Occipital lobe (tissue), 2 donors: ENCODE data around the gene SLC5A5. TPM values are rescaled to one million over a fixed set of nuclear protein-coding genes. Genes with fewer than 3 reads are reported as not detected.
A peak's percentile ranks its signal among the peaks of the same experiment; 100 is the strongest.

Experiments used
- DNase-seq: peaks from one replicate; lab custom pipeline; 2025; lab: John Stamatoyannopoulos, UW
- total RNA-seq: library from RNA; depleted of rRNA; stranded (reverse); fragments of >200 nt; gene quantifications from one replicate; pipeline ENCODE4 v1.2.3, GENCODE V29; 2014

SLC5A5 gene
- 1.9 TPM for total RNA-seq

DNA sequence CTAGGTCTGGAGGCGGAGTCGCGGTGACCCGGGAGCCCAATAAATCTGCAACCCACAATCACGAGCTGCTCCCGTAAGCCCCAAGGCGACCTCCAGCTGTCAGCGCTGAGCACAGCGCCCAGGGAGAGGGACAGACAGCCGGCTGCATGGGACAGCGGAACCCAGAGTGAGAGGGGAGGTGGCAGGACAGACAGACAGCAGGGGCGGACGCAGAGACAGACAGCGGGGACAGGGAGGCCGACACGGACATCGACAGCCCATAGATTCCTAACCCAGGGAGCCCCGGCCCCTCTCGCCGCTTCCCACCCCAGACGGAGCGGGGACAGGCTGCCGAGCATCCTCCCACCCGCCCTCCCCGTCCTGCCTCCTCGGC is at the start of gene SLC5A5:
TSS of gene SLC5A5 (plus strand) at position 68 of the 373 bp plus-strand sequence. CDS start 375 bp downstream, outside the sequence.
- DNase-seq = no peak

DNA sequence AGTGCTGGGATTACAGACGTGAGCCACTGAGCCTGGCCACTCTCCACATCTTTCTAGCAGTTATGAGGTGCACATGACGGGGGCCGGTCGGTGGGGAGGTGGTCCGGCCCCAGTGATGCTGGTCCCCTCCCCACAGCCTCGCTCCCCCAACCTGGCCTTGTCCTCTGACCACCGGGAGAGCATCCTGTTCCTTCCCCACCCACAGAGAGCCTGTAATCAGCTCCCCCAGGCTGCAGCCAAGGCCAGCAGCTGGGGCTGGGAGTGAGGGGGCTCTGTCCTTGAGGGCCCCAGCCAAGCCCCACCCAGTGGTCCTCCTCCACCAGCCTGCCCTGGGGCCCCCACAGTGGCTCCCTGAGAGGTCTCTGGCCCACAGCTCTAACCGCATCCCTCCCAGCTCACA is 47.4 kb upstream of the SLC5A5 start:
- DNase-seq = no peak

DNA sequence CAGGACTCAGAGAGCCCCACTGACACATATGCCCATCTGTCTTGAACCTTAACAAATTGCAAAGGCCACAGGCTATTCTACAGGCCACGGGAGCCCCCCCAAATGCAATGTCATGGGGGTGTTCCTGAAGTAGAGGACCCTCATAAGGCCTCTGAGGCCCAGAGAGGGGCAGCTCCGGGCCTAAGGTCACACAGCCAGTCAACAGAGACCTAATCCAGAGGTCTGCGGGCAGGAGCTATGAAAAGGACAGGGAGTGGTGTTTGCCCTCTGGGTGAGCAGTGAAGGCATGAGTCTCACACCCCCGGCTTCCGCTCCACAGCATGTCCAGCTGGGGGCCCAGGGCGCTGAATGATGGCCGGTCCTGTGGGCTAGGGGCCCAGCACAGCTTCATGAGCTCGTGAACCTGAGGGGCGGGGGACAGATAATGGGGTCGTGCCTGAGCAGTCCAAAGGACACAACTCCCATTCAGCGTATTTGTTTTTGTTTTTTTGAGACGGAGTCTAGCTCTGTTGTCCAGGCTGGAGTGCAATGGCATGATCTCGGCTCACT is 45.2 kb upstream of the SLC5A5 start:
- no peak for DNase-seq

DNA sequence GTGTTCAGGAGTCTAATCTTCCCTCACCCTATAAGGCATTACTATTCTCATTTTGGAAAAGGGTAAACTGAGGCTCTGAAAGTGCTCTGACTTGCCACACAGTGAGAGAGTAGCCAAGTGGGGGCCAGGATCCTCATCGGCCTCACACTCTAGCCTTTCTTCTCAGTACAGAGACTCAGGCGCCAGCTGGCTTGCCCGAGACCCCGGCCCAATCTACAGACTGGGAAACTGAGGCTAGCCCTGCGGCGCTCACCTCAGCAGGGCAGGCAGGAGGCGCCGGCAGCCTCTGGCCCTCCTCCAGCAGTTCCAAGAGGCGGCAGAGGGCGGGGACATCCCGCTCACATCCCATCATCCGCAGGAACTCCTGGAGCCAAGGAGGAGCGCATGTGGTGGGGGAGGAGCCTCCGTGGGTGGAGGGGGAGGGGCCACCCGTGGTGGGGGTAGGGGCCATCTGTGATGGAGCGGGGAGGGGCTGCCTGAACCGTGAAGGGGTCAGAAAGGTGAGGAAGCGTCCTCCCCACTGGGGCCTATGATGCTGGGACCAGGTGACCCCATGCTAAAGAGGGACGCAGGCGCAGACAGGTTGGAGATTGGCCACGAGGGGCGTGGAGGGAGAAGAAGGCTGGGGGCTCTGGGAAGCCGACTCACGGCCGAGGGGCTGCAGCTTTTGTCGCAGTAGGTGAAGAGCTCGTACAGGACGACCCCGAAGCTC is 41.7 kb upstream of the SLC5A5 start:
- peak; percentile 32 for DNase-seq

DNA sequence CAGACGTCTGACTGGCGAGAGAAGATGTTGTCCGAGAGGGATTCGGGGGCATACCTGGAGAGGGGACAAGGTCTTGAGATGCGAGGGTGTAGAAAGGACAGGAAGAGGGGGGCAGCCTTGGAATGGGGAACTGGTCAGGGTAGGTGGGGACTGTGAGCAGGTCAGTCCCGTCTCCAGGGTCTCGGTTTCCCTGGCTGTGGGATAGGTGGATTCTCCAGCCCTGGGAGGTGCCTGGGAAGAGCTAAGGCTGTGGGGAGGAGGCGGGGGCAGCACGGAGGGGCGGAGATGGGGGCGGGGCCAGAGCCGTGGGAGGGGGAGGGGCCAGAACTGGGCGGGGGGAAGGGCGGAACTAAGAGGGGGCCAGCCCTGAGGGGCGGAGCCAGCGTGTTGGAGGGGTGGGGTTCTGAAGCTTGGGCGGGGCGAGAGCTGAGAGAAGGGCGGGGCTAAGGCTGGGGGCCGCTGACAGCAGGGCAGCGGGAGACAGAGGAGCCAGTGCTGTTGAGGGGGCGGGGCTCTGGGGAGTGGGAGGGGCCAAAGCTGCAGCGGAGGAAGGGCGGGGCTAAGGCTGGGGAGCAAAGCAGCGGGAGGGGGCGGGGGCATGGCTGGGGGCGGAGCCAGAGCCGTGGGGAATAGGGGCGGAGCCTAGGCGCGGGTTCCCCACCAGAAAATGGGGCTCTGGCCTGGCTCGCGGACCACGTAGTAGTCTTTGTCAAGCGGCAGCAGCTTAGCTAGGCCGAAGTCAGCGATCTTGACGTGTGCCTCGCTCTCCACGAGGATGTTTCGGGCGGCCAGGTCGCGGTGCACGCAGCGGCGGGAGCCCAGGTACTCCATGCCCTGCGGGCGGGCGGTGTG is 41.0 kb upstream of the SLC5A5 start:
- DNase-seq = peak; percentile 93

DNA sequence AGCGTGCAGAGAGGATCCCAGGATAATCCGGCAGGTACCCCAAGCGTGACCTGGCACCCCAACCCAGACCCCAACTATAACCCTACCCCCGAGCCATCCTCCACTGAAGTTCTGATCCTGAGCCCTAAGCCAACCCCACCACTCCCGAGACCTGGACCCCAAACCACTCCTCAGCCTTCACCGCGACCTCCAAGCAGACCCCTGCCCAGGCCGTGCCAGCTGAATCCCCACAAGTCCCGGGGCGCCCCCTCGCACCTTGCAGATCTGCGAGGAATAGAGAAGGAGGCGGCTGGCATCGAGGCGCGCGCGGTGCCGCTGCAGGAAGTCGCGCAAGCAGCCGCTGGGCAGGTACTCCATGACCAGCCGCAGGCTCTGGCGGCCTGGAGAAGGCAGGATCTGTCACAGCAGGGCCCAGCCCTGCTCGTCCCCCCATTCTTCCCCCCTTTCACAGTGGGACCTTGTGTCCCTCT is 40.3 kb upstream of the SLC5A5 start:
- DNase-seq = no peak

DNA sequence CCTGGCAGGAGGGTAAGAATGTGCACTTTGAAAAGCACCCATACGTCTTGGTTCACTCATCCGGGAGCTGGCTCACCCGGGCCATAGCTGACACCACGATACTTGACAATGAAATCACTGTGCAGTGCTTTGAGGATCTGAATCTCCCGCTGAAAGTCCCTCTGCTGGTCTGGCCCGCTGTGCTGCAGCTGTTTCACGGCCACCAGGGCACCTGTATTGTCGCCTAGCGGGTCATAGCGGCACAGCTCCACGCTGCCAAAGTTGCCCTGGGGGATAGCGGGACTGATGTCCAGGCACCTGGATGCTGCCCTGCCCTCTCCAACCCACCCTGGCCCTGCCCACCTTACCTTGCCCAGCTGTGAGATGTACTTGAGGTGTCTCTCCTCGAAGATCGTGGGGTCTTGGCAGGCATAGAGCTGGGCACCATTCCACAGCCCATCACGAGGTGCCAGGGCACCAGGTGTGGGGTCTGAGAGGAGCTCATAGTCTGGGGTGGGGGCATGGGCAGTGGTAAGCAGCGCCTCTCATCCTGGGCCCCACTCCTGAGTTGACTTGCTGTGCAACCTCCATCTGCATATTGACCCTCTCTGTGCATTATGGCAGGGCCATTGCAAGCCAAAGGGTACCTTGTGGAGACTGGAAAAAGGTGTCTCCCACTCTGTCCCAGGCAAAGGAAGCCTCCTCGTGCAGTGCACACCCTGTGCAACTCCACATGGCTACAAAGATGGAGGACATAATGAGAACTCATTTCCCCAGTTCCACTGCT is 39.1 kb upstream of the SLC5A5 start:
- no peak for DNase-seq

DNA sequence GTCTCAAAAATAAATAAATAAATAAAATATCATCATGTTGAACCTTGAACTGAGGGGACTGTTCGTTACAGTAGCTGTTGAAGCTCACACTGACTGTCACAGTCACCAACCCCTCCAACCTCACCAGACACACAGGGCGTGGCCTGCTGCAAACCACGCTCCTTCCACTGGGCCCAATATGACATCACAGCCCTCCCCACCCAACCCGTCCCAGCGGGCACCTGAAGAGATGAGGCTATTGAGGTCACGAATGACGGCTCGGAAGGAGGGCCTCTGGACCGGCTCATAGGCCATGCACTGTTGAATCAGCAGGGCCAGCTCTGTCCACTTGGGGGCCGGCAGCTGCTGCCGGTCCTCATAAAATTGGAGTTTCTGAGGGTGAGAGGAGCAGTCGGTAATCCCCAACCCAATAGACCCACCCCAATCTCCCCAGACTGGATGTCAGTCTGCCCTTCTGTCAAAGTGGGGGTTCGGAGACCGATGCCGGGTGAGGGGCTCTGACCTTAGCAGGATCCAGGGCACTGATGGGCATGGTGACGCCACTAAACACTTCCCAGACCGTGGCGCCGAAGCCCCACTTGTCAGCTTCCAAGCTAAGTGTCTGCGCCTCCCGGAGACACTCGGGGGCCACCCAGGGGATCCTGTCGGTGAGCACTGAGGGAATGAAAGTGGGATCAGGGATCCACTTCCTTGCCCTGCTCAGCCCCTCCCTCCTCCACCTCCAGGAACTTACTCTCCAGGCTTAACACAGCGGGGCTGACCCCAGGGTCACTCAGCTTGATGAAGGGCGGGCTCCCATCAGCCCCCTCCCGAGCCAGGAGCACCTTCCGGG is 37.2 kb upstream of the SLC5A5 start:
- no peak for DNase-seq

DNA sequence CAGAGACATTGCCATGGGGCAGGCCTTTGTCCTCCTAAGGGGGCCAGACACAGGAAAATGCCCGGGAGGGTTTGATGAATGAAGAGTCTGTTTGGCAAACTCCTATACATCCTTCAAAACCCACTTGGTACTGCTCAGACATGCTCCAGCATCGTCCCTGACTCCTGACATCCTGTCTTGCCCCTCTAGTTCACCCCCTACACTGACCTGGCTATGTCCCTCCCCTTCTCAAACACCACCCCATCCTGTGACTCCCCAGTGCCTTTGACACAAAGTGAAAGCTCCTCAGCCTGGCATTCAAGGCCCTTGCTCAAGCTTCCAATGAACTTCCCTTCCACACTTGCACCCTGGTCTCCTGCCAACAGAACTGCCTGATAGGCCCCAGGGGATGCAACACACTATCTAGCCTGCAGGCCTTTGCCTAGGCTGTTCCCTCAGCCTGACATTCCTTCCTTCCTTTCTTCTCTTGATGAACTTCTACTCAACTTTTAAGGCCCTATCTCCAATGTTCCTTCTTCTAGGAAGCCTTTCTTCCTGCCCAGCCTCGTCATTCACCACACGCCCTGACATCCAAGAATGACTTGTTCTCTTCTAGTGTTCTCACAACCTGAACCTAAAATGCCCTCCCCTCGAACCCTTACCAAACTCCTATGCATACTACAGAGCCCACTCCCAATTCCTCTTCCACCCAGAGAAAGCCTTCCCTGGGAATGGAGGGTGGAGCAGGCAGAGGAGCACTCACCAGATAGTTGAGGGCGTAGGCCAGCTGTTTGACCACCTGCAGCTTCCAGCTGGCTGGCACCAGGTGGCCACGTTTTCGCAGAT is 36.4 kb upstream of the SLC5A5 start:
- DNase-seq = no peak

DNA sequence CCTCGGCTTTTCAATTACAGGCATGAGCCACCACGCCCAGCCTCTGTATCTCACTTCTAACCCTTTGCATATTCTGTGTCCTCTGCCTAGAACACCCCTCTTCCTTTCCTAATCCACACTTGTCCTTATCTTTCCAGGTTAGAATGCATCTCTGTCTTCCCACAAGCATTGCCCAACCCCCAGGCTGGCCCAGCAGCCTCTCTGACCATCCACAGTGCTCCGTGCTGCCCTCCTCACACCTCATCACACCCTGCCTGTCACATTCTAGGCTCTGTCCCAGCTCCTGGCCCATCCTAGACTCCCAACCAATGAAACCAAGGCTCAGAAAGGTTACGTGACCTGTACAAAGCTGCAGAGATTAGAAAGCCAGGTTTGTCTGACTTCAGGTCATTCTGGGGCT is 35.2 kb upstream of the SLC5A5 start:
- no peak for DNase-seq

DNA sequence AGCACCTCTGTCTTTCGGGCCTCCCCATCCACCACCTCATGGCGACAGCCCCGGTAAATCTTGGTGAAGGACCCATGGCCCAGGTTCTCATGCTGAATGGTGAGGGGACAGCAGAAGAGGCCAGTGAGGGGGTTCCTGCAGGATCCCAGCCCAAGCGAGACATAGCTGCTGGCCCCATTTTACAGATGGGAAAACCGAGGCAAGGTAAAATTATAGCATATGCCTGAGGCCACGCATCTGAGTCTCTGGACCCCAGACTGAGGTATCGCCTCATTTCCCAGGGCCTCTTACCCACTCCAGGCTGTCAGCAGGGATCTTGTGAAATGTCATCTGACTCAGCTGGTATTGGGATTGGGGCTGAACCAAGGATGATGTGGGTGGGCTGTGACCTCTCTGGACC is 33.8 kb upstream of the SLC5A5 start:
- no peak for DNase-seq

DNA sequence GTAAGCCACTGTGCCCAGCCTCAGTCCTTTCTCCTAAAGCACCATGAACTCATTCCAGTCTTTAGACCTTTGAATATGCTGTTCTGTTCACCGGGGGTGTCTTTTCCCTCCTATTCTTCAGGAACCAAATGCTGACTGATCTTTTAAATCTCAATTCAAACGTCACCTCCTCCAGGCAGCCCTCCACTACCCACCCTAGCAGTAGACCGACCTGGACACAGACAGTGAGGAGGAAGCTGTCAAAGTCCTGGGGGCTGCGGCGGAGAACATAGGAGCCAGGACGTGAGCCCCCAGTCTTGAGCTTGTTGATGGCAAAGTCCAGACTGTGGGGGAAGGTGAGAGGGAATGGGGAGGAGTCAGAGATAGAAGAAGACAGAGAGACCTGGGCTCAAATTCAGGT is 31.7 kb upstream of the SLC5A5 start:
- DNase-seq = no peak

DNA sequence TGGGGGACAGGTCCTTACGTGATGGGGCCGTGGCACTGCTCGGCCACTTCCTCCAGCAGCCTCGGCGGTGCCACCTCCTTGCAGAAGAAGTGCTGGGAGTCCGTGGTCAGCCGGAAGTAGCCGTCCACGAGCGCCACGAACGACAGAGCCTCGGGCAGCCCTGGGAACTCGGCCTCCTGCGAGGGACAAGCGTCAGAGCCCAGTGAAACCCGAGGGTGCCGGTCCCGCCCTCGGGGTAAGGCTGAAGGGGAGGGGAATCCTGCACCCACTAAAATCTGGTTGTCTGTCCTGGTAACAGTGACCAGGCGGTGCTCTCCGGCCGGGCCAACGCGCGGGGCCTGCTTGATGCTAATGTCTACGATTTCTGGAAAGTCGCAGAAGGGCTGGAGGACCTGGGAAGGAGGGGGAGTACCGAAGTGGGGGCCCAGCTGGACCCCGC is 30.4 kb upstream of the SLC5A5 start:
- DNase-seq = no peak

DNA sequence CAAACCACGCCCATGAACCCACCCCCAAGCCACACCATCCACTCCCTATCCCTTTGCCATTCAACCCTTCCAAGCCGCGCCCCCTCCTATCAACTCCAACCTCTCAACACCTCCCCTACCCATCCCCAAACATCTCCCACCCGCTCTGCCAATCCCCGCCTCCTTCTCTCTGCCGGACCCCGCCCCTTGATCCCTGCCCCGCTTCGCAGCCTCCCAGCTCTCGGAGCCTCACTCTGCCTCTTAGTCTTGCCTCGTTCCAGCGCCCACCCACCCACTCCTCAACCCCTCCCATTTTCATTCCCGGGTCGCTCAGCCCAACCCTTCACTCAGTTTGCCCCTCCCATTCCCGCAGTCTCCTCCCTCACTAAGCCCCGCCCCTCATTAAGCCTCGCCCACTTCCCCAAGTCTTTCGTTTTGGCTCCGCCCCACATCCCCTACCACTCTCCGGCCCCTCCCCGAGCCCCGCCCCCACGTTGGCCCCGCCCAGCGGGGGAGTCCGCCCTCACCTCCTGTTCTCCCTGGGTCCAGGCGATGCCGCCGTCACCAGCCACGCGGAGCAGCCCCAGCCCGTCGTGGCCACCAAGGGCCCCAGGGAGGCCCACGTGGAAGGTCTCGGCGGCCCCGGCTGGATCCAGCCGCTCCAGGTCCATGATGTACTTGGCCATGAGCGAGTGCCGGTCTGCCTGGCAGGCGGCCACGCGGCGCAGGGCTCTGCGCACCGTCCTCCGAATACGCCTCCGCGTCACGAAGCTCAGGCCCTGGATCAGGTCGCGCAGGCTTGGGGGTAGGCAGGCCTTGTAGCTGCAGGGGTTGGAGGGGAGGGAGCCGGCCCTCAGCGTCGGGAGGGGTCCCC is 29.7 kb upstream of the SLC5A5 start:
- DNase-seq = peak; percentile 79

DNA sequence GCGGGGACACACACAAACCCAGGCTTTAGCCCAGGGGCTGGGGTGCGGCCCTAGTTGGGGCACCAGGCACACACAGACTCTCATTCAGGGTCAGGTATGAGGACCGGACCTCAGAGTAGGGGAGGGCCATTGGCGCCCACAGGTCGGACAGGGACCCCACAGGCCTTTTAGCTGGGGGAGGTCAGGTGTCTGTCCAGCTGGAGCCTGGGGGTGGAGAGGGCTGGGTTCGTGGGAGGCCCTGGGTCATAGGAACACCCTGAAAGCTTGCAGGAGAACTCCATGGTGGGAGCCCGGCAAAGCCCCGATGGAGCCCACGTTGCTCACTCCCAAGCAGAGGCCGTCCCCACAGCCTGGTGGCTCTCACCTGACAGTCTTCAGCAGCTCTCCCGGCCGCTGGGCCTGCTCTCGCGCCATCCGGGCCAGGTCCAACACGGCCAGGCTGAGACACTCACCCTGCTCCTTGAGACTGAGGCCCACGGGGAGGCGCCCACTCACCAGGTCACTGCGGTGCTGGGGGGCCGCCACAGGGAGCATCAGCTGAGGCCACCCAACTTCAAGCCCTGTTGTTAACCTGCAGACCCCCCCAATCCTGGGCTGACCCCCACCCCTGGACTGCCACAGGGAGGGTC is 29.0 kb upstream of the SLC5A5 start:
- no peak for DNase-seq

DNA sequence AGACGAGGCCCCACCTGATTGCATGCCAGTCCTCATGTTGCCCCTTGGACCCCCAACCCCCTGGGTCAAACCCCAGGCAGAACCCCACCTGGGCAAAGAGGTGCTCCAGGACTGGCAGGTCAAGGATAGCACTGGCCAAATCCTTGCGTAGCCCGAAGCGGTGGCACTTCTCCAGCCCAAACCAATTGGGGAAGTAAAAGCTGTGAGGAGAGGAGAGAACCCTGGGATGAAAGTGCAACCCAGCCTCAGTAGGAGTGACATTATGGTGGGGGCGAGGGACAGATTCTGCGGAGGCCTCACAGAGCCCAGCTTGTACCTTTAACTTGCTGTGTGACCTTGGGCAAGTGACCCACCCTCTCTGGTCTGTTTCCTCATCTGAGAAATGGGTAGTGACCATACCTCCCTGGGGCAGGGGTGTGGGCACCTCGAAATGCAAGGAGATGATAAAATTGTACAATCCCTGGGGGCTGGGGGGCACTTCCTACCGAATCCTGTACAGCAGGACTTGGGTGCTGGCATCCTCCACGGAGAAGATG is 28.4 kb upstream of the SLC5A5 start:
- DNase-seq = no peak

DNA sequence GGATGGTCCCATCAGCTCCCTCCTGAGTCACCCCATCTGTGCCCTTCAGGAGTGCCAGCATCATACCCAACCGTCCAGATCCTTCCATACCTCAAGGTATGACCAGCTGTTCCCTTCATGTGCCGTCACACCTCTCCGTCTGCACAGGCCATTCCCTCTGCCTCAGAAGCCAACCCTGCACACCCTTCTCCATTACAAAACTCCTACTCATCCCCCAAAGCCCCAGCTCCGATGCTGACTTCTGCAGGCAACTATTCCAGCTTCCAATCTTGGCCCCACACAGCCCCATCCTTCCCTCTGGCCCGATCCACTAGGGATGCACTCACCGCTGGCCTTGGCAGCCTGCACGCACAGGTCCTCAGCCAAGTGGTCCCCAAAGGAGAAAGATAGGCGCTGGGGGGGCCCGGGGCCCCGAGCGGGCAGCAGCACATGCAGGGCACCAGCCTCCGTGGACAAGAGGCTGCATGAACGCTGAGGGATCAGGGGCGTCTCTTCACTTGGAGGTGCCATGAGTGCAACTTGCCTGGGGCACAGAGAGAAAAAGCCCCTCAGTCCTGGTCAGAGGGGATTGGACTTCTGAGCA is 27.7 kb upstream of the SLC5A5 start:
- no peak for DNase-seq

DNA sequence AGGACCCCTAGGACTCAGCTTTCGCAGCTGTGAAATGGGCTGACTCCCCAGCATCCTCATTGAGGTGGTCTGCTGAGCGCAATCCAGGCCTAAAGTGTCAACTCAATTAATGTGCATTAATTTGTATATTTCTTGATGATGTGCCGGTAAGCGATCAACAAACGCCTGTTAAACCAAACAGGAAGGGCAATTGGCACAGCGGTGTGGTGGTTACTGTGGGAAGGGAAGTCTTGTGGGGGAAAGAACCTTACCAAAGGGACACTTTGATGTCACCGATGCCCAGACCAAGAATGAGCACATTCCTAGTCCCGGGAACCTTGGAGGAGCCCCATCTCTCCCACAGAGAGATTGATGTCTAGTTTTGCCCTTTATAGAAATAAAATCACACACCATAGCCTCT is 25.6 kb upstream of the SLC5A5 start:
- DNase-seq = no peak
